Peyer's patch (tissue), 4 donors: ENCODE data around the gene LINGO1.

Experiments
- CTCF ChIP-seq, 6 experiments: fragments of 450-650 bp in 4 of 6; fragments of 200-600 bp in 2 of 6; sonication (generic) in 1 of 6; IDR thresholded peaks; one replicate each; pipeline ENCODE4 v1.5.1; 2017 to 2019; ENCODE audit warnings: antibody characterized with exemption in 6 of 6, mild to moderate bottlenecking in 3 of 6, moderate library complexity in 1 of 6
- POLR2A ChIP-seq, 2 donors: fragments of 450-650 bp; IDR thresholded peaks; one replicate each; pipeline ENCODE4 v1.5.1; 2017; ENCODE audit warnings: antibody characterized with exemption in 2 of 2, mild to moderate bottlenecking in 2 of 2, moderate library complexity in 2 of 2

- no peak for TF ChIP-seq CTCF (IDR thresholded peaks at IDR 0.05)
- no peak for TF ChIP-seq POLR2A (IDR thresholded peaks at IDR 0.05)
Observed at GRCh38 chr15:77636209-77636608, 3.5 kb upstream of the LINGO1 start.
